ENCODE measurements around the gene FBH1. TPM values are rescaled to one million over a fixed set of nuclear protein-coding genes. Genes with fewer than 3 reads are reported as not detected.

FBH1 gene
- total and polyA plus RNA-seq, 10 of the 15 experiments (the other 5 are each of a cell fraction or from before 2014, with no cell fraction given): 6.1 to 67.6 (median 47.2) TPM

- H3K36me3 ChIP-seq (ENCODE audit: control insufficient read depth in 2 of 2, insufficient read depth in 2 of 2, low read length in 1 of 2): peaks cover 16 to 49% of the 10 kb centered on the region in 2 experiments
- no peak for ATAC-seq
- no peaks in the 10 kb centered on the region for H3K27me3 ChIP-seq (replicated peaks in 1 of 2; ENCODE audit: control insufficient read depth in 2 of 2, insufficient read depth in 2 of 2, low read length in 1 of 2)
- ChIA-PET CTCF (no interaction called here), SMC1A (ENCODE audit: uncharacterized antibody, unreplicated experiment) (no interaction called here), RAD21 (ENCODE audit: unreplicated experiment) (no interaction called here), POLR2A (no interaction called here)
- H3K4me3 ChIP-seq: no peak overlapping the region
- H3K4me1 ChIP-seq (ENCODE audit: control insufficient read depth, insufficient read depth, low read length): no peaks in the 10 kb centered on the region
- no peaks in the 10 kb centered on the region for H3K79me2 ChIP-seq (ENCODE audit: control insufficient read depth, insufficient read depth, low read length)
- H3K9me3 ChIP-seq (replicated peaks; ENCODE audit: control insufficient read depth, insufficient read depth, low read length): no peaks in the 10 kb centered on the region
- WGBS (ENCODE audit: insufficient coverage, insufficient replicate concordance, low lambda C conversion rate, missing lambda C conversion rate): 97% methylated on average over 8 of the region's 8 CpGs
- no peak overlapping the region for H3K4me2 ChIP-seq (ENCODE audit: control insufficient read depth, insufficient read depth)
- DNase-seq (ENCODE audit: low read depth, low spot score): no peak
- in situ Hi-C loops (cut with MboI) (no loop called here), intact Hi-C loops (cut with micrococcal nuclease; ENCODE audit: unreplicated experiment) (no loop called here)
- no peak for FAIRE-seq
- TF ChIP-seq SIN3A (IDR thresholded peaks at IDR 0.05; ENCODE audit: low read depth, low read length): no peak
- TF ChIP-seq NR2F1 (conservative IDR thresholded peaks at IDR 0.05): no peak
- TF ChIP-seq, protein P1, sequence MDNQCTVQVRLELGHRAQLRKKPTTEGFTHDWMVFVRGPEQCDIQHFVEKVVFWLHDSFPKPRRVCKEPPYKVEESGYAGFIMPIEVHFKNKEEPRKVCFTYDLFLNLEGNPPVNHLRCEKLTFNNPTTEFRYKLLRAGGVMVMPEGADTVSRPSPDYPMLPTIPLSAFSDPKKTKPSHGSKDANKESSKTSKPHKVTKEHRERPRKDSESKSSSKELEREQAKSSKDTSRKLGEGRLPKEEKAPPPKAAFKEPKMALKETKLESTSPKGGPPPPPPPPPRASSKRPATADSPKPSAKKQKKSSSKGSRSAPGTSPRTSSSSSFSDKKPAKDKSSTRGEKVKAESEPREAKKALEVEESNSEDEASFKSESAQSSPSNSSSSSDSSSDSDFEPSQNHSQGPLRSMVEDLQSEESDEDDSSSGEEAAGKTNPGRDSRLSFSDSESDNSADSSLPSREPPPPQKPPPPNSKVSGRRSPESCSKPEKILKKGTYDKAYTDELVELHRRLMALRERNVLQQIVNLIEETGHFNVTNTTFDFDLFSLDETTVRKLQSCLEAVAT (IDR thresholded peaks at IDR 0.05): no peak
- TF ChIP-seq RB1 (IDR thresholded peaks at IDR 0.05; ENCODE audit: borderline replicate concordance): no peak
- no peak for TF ChIP-seq FOXM1 (IDR thresholded peaks at IDR 0.05; ENCODE audit: low read depth, low read length)
- TF ChIP-seq ZNF24 (IDR thresholded peaks at IDR 0.05): no peak
- no peak for TF ChIP-seq MYC (IDR thresholded peaks at IDR 0.05; ENCODE audit: insufficient read depth, insufficient read length, insufficient replicate concordance, low read length, severe bottlenecking)
- TF ChIP-seq MXI1 (IDR thresholded peaks at IDR 0.05; ENCODE audit: low read depth, low read length): no peak
- no peak for TF ChIP-seq SMARCA5 (IDR thresholded peaks at IDR 0.05)
- TF ChIP-seq HDAC2 (IDR thresholded peaks at IDR 0.05): no peak
- H4K20me1 ChIP-seq (ENCODE audit: control insufficient read depth, insufficient read depth): no peaks in the 10 kb centered on the region
- no peak overlapping the region for H3K9ac ChIP-seq (ENCODE audit: control insufficient read depth, insufficient read depth, low read length)
- H2AFZ ChIP-seq (ENCODE audit: control insufficient read depth, low read depth, low read length): no peak overlapping the region
- no peak overlapping the region for H3K27ac ChIP-seq (ENCODE audit: control insufficient read depth, insufficient read depth)
- no TSS peak for BruUV-seq (replicated peaks)
Observed at GRCh38 chr10:5927306-5927705, 37.3 kb downstream of the FBH1 start.

Measured in GM12878 (cell line).